PC-3 (cell line): ENCODE results near the gene MINDY3.

Experiments used
- EZH2 ChIP-seq: fragments of 300-600 bp; sonication (generic); IDR thresholded peaks from one replicate; pipeline ENCODE4 v1.6.1; 2017; ENCODE audit warnings: antibody characterized with exemption, mild to moderate bottlenecking, low read length; ENCODE audit not compliant: unreplicated experiment
- TF ChIP-seq, protein P1 (sequence below): fragments of 300-600 bp; sonication (generic); conservative IDR thresholded peaks from 2 replicates; pipeline ENCODE4 v1.5.1; 2017; ENCODE audit warnings: antibody characterized with exemption, low read depth, mild to moderate bottlenecking, low read length

GRCh38 chr10:15737656-15738055 is 122.7 kb downstream of the MINDY3 start:
- TF ChIP-seq, protein P1, sequence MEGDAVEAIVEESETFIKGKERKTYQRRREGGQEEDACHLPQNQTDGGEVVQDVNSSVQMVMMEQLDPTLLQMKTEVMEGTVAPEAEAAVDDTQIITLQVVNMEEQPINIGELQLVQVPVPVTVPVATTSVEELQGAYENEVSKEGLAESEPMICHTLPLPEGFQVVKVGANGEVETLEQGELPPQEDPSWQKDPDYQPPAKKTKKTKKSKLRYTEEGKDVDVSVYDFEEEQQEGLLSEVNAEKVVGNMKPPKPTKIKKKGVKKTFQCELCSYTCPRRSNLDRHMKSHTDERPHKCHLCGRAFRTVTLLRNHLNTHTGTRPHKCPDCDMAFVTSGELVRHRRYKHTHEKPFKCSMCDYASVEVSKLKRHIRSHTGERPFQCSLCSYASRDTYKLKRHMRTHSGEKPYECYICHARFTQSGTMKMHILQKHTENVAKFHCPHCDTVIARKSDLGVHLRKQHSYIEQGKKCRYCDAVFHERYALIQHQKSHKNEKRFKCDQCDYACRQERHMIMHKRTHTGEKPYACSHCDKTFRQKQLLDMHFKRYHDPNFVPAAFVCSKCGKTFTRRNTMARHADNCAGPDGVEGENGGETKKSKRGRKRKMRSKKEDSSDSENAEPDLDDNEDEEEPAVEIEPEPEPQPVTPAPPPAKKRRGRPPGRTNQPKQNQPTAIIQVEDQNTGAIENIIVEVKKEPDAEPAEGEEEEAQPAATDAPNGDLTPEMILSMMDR, result no peak
- TF ChIP-seq EZH2, result no peak
